Measurements from ENCODE around the gene AXDND1. TPM values are rescaled to one million over a fixed set of nuclear protein-coding genes. Genes with fewer than 3 reads are reported as not detected.

Gene AXDND1
- total and polyA plus RNA-seq, 2 experiments from 2014 or later, result not detected

GRCh38 chr1:179323436-179323835, 42.3 kb upstream of the AXDND1 start:
- Mint-ChIP-seq H3K4me3 (no peak overlapping the region), H3K36me3 (ENCODE audit: low read depth) (no peaks in the 10 kb centered on the region), H3K4me1 (peaks cover 6% of the 10 kb centered on the region), H3K9me3 (no peaks in the 10 kb centered on the region), H3K27ac (no peak overlapping the region), H3K27me3 (ENCODE audit: insufficient read depth, low read depth, poor library complexity) (no peaks in the 10 kb centered on the region)
- no peak overlapping the region for H3K4me2 ChIP-seq
- H3K4me3 ChIP-seq, result no peak overlapping the region
- ATAC-seq (no peak), DNase-seq (ENCODE audit: low spot score) (no peak)
- no peaks in the 10 kb centered on the region for H3K36me3 ChIP-seq (ENCODE audit: insufficient read depth)
- no peaks in the 10 kb centered on the region for H3K79me2 ChIP-seq (replicated peaks; ENCODE audit: insufficient read depth)
- H2AFZ ChIP-seq, result no peak overlapping the region
- no peaks in the 10 kb centered on the region for H3K27me3 ChIP-seq (ENCODE audit: insufficient read depth)
- H3K27ac ChIP-seq (ENCODE audit: low read depth), result no peak overlapping the region
- no peaks in the 10 kb centered on the region for H3F3A ChIP-seq (replicated peaks; ENCODE audit: low read depth)
- H4K20me1 ChIP-seq (replicated peaks; ENCODE audit: insufficient read depth), result no peaks in the 10 kb centered on the region
- no peak for TF ChIP-seq ZNF114 (CRISPR knock-in tag; IDR thresholded peaks at IDR 0.05)
- TF ChIP-seq JUNB (IDR thresholded peaks at IDR 0.05; ENCODE audit: unreplicated experiment), result no peak
- TF ChIP-seq REST (IDR thresholded peaks at IDR 0.05; ENCODE audit: unreplicated experiment), result no peak
- no peak for TF ChIP-seq EZH2 (IDR thresholded peaks at IDR 0.05; ENCODE audit: low read depth, unreplicated experiment)
- TF ChIP-seq CREB1 (CRISPR knock-in tag; IDR thresholded peaks at IDR 0.05; ENCODE audit: low read depth), result no peak
- no peak for TF ChIP-seq STAT1 (IDR thresholded peaks at IDR 0.05; ENCODE audit: unreplicated experiment)
- no peak for TF ChIP-seq EZH2phosphoT487 (IDR thresholded peaks at IDR 0.05; ENCODE audit: unreplicated experiment)
- TF ChIP-seq ZNF331 (CRISPR knock-in tag; IDR thresholded peaks at IDR 0.05; ENCODE audit: low read depth), result no peak
- H3K9me2 ChIP-seq (ENCODE audit: insufficient read depth), result no peaks in the 10 kb centered on the region
- peaks cover 5% of the 10 kb centered on the region; the same call in 1 of the 2 replicates for H3K4me1 ChIP-seq (ENCODE audit: insufficient read depth)

- DNase-seq (ENCODE audit: low spot score), result no peak
- no peak overlapping the region for H3K27ac ChIP-seq (ENCODE audit: low read depth)
- H3K27me3 ChIP-seq (ENCODE audit: insufficient read depth), result no peaks in the 10 kb centered on the region
- no peaks in the 10 kb centered on the region for H3K27me3 Mint-ChIP-seq (ENCODE audit: insufficient read depth, low read depth, poor library complexity)
- ATAC-seq, result no peak
- 0 out of 3 replicates have a peak, but pooled peaks cover 4% of the 10 kb centered on the region for H3K9me3 Mint-ChIP-seq
- no peaks in the 10 kb centered on the region for H3K9me2 ChIP-seq (ENCODE audit: insufficient read depth)
- no peaks in the 10 kb centered on the region for H3F3A ChIP-seq (replicated peaks; ENCODE audit: low read depth)
- no peaks in the 10 kb centered on the region for H3K36me3 ChIP-seq (ENCODE audit: insufficient read depth)
- no peak overlapping the region for H3K27ac Mint-ChIP-seq
- H3K4me1 Mint-ChIP-seq, result no peaks in the 10 kb centered on the region; the same call in 2 of the 3 replicates
- H3K36me3 Mint-ChIP-seq (ENCODE audit: low read depth), result no peaks in the 10 kb centered on the region; the same call in 2 of the 3 replicates
- H2AFZ ChIP-seq, result no peak overlapping the region
- H3K4me1 ChIP-seq (ENCODE audit: insufficient read depth), result peaks cover under 1% of the 10 kb centered on the region; the same call in 1 of the 2 replicates
- no peaks in the 10 kb centered on the region for H3K79me2 ChIP-seq (replicated peaks; ENCODE audit: insufficient read depth)
- no peaks in the 10 kb centered on the region for H4K20me1 ChIP-seq (replicated peaks; ENCODE audit: insufficient read depth)
- no peak overlapping the region for H3K4me2 ChIP-seq
- H3K4me3 Mint-ChIP-seq, result no peak overlapping the region
- no peak overlapping the region for H3K4me3 ChIP-seq
- TF ChIP-seq POLR2AphosphoS5 (IDR thresholded peaks at IDR 0.05; ENCODE audit: low read depth) (no peak), JUNB (IDR thresholded peaks at IDR 0.05; ENCODE audit: unreplicated experiment) (no peak), ZNF331 (CRISPR knock-in tag; IDR thresholded peaks at IDR 0.05; ENCODE audit: low read depth) (no peak), CTCF (conservative IDR thresholded peaks at IDR 0.05; ENCODE audit: low read depth in 2 of 2) (no peak)
- TF ChIP-seq, protein P1, sequence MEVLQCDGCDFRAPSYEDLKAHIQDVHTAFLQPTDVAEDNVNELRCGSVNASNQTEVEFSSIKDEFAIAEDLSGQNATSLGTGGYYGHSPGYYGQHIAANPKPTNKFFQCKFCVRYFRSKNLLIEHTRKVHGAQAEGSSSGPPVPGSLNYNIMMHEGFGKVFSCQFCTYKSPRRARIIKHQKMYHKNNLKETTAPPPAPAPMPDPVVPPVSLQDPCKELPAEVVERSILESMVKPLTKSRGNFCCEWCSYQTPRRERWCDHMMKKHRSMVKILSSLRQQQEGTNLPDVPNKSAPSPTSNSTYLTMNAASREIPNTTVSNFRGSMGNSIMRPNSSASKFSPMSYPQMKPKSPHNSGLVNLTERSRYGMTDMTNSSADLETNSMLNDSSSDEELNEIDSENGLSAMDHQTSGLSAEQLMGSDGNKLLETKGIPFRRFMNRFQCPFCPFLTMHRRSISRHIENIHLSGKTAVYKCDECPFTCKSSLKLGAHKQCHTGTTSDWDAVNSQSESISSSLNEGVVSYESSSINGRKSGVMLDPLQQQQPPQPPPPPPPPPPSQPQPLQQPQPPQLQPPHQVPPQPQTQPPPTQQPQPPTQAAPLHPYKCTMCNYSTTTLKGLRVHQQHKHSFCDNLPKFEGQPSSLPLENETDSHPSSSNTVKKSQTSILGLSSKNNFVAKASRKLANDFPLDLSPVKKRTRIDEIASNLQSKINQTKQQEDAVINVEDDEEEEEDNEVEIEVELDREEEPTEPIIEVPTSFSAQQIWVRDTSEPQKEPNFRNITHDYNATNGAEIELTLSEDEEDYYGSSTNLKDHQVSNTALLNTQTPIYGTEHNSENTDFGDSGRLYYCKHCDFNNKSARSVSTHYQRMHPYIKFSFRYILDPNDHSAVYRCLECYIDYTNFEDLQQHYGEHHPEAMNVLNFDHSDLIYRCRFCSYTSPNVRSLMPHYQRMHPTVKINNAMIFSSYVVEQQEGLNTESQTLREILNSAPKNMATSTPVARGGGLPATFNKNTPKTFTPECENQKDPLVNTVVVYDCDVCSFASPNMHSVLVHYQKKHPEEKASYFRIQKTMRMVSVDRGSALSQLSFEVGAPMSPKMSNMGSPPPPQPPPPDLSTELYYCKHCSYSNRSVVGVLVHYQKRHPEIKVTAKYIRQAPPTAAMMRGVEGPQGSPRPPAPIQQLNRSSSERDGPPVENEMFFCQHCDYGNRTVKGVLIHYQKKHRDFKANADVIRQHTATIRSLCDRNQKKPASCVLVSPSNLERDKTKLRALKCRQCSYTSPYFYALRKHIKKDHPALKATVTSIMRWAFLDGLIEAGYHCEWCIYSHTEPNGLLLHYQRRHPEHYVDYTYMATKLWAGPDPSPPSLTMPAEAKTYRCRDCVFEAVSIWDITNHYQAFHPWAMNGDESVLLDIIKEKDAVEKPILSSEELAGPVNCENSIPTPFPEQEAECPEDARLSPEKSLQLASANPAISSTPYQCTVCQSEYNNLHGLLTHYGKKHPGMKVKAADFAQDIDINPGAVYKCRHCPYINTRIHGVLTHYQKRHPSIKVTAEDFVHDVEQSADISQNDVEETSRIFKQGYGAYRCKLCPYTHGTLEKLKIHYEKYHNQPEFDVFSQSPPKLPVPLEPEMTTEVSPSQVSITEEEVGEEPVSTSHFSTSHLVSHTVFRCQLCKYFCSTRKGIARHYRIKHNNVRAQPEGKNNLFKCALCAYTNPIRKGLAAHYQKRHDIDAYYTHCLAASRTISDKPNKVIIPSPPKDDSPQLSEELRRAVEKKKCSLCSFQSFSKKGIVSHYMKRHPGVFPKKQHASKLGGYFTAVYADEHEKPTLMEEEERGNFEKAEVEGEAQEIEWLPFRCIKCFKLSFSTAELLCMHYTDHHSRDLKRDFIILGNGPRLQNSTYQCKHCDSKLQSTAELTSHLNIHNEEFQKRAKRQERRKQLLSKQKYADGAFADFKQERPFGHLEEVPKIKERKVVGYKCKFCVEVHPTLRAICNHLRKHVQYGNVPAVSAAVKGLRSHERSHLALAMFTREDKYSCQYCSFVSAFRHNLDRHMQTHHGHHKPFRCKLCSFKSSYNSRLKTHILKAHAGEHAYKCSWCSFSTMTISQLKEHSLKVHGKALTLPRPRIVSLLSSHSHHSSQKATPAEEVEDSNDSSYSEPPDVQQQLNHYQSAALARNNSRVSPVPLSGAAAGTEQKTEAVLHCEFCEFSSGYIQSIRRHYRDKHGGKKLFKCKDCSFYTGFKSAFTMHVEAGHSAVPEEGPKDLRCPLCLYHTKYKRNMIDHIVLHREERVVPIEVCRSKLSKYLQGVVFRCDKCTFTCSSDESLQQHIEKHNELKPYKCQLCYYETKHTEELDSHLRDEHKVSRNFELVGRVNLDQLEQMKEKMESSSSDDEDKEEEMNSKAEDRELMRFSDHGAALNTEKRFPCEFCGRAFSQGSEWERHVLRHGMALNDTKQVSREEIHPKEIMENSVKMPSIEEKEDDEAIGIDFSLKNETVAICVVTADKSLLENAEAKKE (CRISPR knock-in tag; IDR thresholded peaks at IDR 0.05), result no peak
Observed at GRCh38 chr1:179325836-179326235, 39.9 kb upstream of the AXDND1 start.

All from GM23338 (cell line).